HG03175 (cell line): ENCODE results near the gene RBM46.
"Not testable (repeated sequence)": the region's sequence is repeated elsewhere in the genome, so short reads cannot be mapped to it uniquely, and the experiment has no call there.

Experiments
- ATAC-seq: cut with Tn5 transposase; IDR thresholded peaks from one replicate; pipeline ENCODE4 v1.9.1; 2021; ENCODE audit warnings: mild to moderate bottlenecking, moderate library complexity; ENCODE audit not compliant: unreplicated experiment

Gene RBM46

DNA sequence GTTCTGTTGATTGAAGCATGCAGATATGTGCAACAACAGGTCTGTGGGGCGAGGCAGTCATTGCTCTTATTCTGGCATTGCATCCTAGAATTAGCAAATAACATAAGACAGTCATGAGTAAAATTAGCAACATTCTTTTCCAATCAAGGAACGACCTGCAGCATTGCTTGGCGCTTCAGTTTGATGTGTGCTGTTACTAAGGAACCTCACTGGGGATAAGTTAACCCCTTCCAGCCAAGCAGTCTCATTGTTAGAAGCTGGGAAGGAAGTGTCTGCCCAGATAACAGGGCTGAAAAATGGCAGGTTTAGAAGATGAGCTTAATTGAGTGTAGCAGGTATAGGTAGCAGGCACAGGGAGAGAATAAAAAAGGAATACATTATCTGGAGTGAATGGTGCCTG lies 55.4 kb downstream of the RBM46 start:
- no peak for ATAC-seq

DNA sequence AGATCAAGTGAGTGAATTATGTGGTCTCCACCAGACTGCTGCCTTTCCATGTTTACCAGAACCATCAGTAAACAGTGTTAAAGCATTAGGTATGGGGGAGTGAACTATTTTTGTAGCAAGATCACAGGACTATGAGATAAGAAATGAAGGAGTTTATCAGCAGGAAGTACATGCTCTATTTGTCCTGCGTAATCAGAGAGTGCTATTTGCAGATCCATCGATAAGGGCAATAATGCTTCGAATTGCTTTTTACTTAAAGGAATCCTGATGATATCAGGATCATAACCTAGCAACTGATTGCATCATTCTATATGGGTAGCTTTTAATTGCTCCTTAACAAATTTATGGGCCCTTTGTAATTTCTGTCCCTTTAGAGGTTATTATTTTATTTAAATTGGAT lies 57.1 kb downstream of the RBM46 start:
- no peak for ATAC-seq

DNA sequence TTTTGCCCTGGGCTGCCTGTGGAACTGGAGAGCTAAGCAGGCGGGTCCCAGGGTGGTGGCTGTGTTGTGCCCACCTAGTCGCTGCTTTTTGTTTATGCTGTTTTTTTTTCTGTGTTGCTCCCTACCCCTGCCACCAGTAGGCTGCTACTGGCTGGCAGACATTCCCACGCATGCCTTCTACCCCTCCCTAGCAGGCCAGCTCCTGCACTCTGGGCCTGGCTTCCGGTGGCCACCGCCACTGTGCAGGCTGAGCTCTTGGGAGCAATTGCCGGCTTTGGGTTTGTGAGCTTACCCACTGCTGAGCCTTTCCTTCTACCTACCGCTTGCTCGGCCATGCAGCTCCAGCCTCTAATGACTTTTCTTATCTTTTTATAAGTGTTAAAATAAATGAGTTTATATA lies 57.6 kb downstream of the RBM46 start:
- no peak for ATAC-seq

DNA sequence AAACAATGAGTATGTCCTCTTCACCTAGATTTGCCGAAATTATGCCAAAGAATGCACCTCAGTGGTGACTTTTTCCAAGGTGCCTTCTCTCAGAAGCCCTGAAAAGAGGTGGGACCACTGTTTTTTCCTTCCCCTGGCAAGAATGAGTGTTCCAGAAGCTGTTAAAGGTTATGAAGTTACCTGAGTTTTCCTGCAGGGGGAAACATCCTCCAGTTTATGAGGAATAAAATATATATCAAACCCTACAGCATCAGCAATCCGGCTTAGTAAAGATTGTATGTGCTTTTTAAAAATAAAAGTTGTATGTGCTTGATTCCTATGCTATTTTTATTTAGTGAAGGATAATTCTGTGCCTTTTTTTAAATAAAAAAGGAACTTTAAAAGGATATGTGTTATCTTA lies 73.3 kb downstream of the RBM46 start:
- no peak for ATAC-seq

DNA sequence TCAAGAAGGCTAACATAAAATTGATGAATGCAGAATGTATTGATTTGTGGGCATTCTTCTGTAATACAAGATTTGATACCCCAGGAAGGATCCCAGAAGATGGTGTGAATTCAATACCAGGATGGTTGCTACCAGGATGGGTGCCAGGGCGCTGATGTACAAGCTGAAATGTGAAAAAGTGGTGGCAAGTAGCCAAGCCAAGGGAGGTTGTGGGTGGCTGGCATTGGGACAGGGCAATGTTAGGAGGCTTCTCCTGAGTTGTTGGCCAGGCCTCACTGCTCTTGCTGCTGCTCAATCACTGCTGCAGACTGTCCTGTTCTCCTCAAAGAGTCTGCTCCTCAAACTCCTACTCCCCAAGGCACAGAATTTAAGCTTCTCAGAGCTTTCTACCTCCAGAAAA lies 77.1 kb downstream of the RBM46 start:
- no peak for ATAC-seq

DNA sequence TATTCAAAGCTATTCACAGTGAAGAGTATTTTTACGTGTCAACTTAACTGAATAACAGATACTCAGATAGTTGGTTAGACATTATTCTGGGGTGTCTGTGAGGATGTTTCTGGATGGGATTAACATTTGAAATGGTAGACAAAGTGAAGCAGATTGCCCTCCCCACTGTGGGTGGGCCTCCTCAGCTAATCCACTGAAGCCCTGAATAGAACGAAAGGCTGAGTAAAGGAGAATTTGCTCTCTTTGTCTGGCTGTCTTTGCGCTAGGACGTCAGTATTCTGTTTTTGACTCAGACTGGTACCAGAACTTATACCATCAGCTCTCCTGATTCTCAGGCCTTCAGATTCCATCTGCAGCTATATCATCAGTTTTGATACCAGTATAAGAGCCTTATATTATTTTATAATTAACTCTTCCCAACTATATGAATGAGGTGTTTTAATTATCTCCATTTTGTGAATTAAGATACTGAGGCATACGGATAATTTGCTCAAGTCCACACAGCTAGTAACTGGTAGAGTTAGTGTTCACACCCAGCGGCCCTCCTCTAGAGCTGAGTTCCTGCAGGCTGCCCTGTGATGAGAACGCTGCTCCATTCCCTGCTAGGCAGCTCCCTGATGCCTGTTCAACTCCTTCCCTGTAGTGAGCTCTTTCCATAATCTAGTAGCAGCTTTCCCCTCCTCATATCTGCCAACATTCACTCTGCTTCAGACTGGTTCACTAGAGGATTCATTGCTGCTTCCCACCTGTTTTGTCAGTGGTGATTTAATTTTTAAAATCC lies 87.5 kb downstream of the RBM46 start:
- ATAC-seq: no peak

DNA sequence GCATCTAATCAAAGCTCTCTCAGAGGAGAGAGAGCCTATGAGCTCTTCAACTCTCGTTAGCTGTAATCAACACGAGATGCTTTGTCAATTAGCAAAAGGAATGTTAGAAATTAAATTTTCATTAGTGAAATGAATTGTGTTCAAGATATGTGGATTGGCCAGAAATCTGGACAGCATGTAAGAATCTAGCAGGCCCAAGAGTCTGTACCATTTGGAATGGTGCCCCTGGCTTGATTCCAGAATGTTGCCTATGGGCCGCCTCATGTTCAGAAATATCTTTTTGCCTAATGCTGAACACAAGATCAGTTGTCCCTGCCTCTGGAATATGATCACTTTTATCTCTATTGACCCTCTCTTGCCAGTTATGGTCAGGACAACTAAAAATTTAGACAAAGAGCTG lies 88.2 kb downstream of the RBM46 start:
- no peak for ATAC-seq

DNA sequence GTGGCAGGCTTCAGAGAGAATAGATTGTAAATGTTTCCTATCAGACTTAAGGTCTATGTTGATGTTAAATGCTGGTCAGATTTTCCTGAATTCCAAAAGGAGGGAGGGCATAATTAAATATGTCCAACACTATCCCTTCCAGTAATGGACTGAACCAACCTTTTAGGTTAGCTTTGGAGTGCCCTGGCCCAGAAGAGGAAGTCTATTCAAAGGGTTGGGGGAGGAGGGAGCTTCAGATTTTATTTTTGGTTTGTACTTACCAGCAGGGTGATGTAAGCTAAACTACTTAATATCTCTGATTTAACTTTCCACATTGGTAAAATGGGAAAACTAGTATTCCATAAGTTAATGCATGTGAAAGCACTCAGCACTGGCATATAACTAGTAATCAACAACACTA lies 91.1 kb downstream of the RBM46 start:
- no peak for ATAC-seq

DNA sequence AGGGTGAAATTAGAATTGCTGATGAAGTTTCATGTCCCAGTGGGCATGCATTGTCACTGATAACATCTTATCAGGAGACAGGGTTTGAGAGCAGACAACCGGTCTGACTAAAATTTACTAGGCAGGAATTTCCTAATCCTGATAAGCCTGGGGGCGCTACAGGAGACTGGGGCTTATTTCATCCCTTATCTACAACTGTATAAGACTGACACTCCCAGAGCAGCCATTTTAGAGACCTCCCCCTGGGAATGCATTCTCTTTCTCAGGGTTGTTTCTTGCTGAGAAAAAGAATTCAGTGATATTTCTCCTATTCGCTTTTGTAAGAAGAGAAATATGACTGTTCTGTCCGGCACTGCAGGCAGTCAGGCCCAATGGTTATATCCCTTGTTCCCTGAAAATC lies 93.0 kb downstream of the RBM46 start:
- ATAC-seq: not testable (repeated sequence)

DNA sequence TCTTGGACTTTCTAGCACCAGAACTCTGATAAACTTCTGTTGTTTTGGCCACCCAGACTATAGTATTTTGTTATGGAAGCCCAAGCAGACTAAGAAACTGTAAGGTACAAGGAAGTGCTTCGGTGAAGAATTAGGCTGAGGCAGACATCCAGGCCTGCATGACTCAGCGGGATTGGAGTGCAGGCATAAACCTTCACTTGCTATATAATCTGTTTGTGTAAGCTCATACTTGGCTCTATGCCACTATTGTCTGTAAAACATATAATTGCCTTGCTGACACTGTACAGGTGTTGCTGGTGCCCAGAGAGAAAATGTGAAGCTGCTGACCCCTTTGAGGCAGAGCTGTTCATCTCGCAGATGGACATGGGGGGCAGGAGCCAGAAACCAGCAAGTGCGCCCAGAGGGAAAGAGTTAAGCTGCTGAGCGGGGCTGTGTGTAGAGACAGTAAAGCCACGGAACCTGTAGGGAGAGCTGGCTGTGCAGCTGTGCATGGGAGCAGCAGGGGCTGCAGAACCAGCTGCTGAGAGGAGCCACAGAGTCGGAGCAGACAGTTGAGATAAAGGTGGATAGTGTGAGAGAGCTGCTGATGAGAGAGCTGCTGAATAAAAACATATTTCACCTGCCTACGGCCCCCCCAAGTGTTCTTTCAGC lies 96.2 kb downstream of the RBM46 start:
- ATAC-seq: no peak
